ENCODE data around the gene OR10A5.
A peak's percentile ranks its signal among the peaks of the same experiment; 100 is the strongest.
"Not testable (repeated sequence)": the region's sequence is repeated elsewhere in the genome, so short reads cannot be mapped to it uniquely, and the experiment has no call there.

OR10A5 gene, protein sequence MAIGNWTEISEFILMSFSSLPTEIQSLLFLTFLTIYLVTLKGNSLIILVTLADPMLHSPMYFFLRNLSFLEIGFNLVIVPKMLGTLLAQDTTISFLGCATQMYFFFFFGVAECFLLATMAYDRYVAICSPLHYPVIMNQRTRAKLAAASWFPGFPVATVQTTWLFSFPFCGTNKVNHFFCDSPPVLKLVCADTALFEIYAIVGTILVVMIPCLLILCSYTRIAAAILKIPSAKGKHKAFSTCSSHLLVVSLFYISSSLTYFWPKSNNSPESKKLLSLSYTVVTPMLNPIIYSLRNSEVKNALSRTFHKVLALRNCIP

DNA sequence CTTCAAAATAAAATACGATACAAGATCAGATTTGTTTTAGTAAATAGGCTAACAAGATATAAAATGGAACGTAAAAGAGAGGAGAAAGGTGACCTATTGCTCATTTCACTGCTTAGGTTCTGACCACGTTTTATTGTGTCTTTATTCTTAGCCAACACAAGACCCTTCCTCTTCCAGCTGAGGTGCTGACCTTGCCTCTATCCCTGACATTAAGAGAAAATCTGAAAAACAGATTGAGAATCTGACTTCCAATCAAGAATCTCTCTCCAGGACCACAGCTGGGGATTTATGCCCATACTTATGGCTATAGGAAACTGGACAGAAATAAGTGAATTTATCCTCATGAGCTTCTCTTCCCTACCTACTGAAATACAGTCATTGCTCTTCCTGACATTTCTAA lies at the start of gene OR10A5:
OR10A5 (plus strand) TSS at position 301 of the 400 bp plus-strand sequence; CDS start at position 301, 0 bp downstream.
- DNase-seq: no peak

DNA sequence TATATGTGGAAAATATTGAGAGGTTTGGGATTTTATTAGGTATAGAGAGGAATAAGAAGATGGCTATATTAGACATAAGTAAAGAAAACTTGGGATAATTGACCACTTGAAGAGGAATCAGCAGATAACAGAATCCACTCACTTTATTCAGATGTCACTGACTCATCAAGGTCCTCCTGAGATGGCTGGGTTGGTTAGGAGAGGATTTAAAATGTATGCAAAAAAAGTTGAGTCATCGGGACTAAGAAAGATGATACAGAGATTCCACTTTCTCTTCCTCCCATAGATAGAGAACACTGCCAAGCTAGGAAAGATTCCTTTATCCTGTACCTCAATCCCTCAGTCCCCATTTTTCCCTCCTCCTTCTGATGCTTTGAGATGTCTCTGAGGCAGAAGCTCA lies 46.1 kb upstream of the OR10A5 start, which contains the start of gene OR6A2:
OR6A2 (minus strand) TSS at position 288 of the 400 bp plus-strand sequence. CDS start 3,981 bp downstream, outside the sequence.
- no peak for DNase-seq

DNA sequence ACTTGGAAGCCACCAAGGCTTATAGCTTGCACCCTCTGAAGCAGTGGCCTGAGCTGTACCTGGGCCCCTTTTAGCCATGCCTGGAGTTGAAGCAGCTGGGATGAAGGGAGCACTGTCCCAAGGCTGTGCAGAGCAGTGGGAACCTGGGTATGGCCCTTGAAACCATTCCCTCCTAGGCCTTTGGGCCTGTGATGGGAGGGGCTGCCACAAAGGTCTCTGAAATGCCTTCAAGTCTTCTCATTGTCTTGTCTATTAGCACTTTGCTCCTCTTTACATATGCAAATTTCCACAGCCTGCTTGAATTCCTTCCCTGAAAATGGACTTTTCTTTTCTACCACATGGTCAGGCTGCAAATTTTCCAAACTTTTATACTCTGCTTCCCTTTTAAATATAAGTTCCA lies 44.4 kb upstream of the OR10A5 start:
- not testable (repeated sequence) for DNase-seq

DNA sequence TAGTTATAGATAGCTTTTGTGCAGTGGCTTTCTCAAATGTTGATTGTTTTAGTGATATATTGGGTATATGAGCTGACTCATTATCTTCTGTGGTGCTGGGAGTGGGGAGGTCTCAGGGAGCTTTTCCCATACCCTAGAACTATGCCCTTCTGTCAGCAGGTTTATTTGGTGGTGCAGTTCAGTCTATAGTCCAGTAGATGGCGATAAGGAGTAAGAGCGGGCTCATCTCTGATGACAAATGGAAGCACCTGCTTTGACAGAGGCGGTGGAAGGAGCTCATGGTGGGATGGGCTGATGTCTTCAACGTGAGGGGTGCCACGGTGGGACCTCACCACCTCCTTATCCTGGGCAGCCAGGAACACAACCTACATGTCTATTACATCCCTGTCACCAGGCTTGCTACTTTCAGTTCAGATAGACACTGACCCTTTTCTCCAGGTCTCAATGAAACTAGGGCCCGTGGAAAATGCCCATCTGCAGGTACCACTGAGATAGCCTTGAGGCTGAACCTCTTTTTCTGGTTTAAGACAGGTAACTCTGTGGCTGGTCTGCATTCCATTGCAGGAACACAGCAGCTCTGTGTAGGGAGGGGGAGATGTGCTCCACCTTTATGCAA lies 33.0 kb upstream of the OR10A5 start:
- peak in 1 of 2 experiments; percentile 14 for DNase-seq

DNA sequence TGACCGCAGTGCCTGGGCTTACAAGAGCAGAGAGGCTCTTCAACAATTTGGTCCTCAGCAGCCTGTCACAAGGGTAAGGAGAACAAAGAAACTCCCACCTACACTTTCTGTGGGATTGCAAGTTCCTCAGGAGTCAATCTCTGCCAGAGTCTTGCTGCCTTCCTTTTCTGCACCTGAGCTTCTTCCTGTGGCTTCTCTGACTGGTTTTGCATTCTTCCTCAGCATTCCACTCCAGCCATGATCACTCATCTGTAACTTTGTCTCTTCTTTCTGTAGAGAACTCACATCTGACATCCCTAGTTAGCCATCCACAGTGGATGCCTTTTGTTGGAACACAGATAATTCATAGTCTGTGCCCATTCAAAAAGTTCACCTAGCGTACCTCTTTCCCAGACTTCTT lies 31.8 kb upstream of the OR10A5 start:
- DNase-seq: no peak

DNA sequence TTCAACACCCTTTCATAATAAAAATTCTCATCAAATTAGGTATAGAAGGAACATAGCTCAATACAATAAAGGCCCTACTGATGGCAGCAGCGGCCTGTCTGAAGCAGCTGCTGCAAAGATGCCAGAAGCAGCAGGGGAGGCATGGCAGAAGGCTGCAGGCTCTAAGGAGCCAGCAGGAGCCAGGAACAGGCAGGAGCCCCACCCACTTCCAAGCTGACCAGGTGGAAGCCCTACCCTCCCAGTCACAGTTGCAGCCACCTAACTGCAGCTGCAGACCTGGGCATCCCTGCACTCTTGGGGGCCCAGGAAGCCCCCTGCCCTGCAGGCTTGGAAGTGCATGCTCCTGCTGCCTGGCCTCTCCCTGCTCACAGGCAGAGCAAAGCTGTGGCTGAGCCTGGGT lies 27.8 kb upstream of the OR10A5 start:
- DNase-seq: no peak

DNA sequence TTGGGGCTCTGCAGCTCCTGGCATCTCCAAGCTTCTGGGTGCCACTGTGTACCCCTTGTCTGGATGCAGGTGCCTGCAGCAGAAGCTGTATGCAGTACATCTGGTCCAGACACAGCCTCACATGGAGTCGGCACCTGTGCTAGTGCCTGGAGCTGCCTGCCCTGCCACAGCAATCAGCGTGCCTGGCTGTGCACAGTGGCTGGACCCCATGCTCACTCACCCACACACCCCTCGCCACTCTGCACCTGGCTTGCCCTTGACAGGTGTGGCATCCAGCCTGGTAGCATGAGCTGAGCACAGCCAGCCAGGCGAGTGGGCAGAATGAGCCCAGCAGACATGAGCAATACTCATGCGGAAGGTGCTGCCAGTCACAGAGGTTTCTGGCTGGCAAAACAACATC lies 26.5 kb upstream of the OR10A5 start:
- no peak for DNase-seq

DNA sequence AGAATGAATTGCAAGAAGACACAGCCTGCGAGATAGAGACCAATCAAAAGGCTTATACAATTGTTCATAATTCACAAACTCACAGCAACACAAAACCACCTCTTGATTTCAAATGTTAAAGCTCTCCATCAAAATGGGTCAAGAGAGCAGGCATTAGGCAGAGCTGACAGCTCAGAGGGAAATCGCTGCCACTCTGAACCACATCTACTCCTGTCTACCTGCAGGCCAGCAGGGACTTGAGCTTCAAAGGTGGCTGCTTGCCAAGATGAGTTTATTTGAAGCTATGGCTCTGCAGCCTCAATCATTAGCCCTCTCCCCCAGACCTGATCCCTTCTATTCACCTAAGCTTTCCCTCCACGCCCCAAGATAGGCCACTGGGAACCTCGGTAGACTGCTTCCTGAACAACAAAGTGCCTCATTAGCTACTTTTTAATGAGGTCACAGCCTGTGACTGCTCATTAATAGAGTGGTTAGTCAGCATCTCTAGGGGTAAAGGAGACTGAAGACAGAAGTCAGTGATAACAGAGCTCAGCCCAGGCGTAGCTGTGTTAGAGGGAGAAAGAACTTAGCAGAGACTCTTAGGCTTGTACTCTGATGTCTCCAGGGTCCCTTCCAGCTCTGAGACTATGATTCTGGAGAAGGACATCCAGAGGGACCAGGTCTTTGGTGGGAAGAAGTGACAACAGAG lies 21.2 kb upstream of the OR10A5 start:
- no peak for DNase-seq

DNA sequence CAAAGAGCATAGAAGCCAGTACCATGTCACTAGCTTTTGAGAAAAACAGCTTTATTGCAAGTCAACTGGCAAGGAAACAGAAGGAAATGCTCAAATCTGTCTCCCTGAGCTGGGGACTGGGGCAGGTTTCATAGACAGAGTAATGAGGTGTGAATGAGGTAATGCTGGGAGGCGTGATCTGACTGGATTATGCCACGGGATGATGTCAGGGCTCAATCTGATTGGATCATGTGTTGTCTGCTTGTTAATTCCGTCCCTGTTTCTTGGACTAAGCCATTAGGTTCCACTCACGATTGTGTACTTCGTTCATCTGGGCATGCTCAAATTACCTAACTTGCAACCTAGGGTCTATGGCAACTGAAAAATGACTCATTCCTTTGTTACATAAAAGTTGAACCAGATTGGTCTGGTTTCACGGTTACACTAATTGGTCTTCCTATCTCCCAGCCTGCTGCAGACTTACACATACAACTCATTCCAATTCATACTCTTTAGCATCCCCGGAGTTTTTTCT lies 20.2 kb upstream of the OR10A5 start:
- DNase-seq: no peak

DNA sequence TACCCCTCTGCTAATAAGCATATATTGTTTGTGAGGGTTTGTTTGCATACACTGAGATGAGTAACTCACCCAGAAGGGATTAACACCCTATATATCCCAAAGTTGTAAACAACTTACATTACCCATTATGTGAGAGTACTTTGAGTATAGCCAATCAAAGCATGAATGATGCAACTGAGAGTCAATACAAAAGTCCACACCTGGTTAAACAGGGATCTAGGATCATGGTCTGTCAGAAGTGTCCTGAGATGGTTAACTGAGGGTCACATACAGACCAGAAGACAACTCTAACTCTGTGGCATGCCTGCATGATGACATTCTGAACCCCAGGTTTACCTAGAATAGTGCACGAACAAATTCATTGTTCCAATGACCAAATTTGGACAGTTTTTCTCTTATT lies 17.4 kb upstream of the OR10A5 start:
- no peak for DNase-seq

DNA sequence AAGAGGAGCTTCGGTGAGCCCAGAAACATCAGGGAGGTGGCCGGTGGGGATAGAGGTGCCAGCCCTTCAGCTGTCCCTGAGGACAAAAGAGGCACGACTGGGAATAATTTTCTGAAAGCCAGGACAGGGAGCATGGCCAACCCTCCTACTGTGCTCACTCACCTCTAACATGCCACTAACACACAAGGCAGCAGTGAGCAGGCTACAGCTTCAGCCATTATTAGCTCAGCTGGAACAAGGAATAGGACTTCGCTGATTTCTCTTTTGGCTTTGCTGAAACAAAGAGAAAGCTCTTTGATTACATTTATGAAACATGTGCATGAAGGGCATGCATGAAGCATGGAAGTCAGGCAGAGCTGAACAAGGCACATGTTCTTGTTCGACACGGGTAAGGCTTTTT lies 12.1 kb upstream of the OR10A5 start:
- no peak for DNase-seq

DNA sequence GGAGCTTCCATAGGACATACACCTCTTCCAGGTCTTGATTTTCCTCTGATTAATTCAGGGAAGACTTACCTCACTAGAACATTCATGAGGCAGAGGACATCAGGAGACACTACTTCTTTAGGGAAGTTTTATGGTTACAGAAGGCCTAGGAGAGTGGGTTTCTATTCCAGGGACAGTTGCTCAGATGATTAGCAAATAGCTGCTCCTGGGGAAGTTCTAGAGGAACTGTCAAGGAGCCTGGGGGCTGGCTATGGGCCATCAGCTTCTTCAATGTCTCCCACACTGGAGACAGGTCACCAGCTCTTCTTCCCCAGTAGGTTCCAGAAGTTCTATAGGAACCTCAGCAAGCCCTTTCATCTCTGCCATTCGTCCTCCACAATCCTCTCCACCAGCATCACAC lies 11.5 kb upstream of the OR10A5 start:
- DNase-seq: no peak

DNA sequence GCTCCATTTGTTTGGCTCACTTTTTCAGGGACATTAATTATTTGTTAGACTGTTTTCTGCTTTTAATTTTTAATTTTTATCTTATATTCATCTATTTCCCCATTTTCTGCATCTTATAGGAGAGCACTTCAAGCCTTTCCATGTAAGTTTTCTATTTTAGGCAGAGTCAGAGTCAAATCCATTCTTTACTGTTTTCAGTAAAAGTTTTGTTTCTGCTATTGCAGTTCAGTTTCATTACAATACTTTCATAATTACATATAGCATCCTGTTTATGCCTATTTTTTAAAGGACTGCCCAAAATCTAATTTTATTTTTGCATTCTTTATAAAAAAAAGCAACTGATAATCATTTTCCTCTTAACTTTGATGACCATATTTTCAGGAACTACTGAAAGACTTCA lies 3.8 kb upstream of the OR10A5 start:
- no peak for DNase-seq

DNA sequence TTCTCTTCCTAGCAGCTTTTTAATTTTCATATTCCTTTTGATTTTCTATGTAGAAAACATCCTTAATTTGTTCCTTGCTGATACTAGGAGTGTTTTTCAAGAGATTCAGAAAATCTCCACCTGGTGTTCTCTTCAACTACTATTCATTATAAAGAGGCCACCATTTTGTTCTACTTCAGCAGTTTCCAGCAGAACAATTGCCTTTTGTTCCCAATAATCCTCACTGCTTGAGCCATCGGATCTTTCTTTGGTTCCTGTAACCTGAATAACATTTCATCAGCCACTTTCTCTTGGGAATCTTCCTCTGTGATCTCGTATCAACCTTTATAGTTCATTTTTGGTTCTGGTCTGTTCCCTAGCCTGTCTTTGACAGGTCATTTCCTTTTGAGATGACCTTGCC lies 1.8 kb upstream of the OR10A5 start:
- no peak for DNase-seq

DNA sequence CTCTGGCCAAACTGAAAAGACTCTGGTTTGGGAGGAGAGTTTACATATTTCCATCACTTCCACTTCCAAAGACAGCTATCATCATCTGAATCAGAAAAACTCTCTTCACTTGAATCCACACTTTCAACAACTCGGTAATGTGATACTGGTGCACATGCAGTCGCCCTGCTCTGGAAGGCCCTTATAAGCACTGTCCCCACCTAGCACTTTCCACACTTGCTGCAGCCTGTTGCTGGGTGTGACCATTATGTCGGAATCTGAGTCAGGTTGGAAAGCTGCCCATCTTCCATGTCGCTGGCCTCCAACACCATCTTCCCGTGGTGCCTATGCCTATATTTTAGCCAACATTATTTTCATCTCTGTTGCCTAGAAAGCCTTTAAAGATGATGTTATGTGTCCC lies 1.1 kb upstream of the OR10A5 start:
- no peak for DNase-seq

DNA sequence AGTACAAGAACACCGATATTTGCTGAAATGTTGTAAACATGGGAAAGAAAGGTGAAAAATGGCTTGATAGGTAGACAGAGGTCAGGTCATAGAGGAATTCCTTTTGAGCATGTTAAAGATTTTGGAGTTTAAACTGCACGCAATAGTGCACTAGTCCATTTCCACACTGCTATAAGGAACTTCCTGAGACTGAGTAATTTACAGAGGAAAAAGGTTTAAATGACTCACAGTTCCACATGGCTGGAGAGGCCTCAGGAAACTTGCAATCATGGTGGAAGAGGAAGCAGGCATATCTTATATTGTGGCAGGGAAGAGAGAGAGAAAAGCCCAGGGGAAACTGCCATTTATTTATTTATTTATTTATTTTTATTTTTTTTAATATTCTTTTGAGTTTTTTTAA lies 5.0 kb downstream of the OR10A5 start:
- no peak for DNase-seq

DNA sequence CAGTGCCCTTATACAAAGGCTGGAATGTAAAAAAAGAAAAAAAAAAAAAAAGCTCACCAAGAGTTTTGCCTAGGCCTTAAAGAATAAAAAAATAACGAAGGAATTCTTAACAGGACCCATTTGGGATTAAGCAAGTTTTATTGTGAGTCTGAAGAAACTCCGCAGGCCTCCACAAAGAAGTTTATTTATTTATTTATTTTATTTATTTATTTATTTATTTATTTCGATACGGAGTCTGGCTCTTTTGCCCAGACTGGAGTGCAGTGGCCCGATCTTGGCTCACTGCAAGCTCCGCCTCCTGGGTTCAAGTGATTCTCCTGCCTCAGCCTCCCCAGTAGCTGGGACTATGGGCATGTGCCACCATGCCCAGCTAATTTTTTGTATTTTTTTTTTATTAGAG lies 9.3 kb downstream of the OR10A5 start:
- not testable (repeated sequence) for DNase-seq

DNA sequence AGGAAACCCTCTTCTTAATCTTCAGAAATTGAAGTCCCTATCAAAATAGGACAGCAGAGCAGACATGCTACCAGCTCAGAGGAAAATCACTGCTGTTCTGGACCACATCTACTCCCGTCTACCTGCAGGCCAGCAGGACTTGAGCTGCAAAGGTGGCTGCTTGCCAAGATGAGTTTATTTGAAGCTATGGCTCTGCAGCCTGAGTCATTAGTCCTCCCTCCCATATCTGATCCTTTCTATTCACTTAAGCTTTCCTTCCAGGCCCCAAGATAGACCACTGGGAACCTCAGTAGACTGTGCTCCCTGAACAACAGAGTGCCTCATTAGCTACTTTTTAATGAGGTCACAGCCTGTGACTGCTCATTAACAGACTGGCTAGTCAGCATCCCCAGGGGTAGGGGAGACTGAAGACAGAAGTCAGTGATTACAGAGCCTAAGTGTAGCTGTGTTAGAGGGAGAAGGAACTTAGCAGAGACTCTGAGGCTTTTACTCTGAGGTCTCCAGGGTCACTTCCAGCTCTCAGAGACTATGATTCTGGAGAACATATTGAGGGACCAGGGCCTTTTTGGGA lies 10.6 kb downstream of the OR10A5 start:
- no peak for DNase-seq

DNA sequence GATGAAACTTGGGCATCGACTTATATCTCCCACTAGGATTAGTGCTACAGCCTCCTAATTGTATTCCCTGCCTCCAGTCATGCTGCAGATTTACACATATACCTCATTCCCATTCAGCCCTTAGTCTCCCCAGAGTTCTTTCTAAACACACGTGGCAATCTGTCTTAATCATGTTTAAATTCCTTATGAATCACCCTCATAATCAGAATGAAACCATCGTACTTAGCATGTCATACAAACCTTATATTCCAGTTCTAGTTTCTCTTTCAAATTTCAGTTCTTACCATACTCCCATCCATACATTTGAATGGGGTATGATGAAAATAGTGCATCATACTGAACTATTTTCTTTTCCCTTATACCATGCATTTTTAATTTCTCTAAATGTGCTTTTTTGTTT lies 11.4 kb downstream of the OR10A5 start:
- DNase-seq: no peak

DNA sequence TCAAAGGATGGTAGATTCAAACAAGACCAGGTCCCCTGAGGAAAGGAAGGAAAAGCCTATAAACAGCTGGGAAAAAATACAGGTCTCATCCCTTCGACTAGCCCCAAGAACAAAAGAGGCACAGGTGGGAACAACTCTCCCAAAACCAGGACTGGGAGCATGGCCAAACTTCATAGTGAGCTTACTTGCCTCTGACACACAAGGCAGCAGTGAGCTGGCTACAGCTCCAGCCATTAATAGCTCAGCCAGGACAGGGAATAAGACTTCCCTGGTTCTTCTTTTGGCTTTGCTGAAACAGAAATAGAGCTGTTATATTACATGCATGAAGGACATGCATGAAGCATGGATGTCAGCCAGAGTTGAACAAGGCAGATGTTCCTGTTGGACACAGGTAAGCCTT lies 17.5 kb downstream of the OR10A5 start, which contains the start of gene OR10A2:
OR10A2 (plus strand) TSS at position 97 of the 400 bp plus-strand sequence. CDS start 6,698 bp downstream, outside the sequence.
- DNase-seq: no peak

DNA sequence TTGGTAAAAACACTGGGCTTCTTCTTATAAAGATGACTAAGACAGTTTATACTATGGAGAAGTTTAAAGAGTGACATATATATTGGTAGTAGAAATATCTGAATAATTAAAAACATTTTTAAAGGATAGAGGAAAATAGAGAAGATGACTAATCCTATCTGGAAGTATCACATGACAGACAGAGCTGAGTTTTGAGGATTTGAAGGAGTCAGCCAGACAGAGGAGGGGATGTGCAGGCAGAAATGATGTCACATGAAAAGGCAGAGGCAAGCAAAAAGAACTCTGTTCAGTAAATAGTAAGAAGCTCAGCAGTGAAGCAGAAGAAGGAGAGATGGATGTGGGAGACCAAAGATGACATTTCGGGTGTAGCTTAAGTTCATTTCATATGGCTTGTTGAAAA lies 19.0 kb downstream of the OR10A5 start:
- no peak for DNase-seq

DNA sequence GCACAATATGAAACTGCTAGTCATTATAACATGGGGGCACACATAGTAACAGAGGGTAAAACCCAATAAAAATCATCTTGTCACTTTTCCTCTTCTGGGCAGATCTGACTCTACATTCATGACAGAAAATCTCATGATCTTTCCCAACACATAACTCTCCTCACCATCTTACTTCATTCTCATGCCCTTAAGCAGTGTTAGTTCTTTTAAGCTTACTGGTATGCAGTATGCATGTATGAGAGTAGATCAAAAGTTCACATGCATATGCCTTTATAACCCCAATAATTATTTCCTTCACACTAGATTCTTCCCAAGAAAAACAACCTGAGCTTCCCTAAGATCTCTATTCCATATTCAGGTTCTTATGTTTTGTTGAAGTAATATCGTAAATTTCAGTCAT lies 25.8 kb downstream of the OR10A5 start:
- no peak for DNase-seq

DNA sequence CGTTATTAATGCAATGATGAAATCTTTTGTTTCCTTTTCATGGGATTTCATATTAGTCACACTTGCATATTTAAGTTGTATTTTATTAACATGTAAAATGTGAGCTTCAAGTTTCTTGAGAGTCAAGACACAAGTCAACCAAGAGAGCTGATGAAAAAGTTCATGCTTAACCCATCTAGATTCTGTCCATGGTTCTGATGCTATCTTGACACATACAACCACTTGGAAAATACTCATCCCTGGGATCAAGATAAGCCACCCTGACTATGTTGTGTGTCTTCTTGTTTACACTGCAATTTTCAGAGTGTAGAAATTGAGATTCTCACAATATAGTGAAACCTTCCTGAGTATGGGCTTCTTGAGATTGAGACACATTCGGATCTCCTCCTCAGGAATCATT lies 30.3 kb downstream of the OR10A5 start:
- DNase-seq: no peak

Measured in stimulated activated CD4-positive, alpha-beta T cell treated with anti-CD3 and anti-CD28 coated beads, Interleukin-4, amount 100 ng/mL, for 4 hours (primary cell).